Neural crest cell (in vitro differentiated cells): ENCODE data around the gene DNAJB8. TPM values are rescaled to one million over a fixed set of nuclear protein-coding genes. Genes with fewer than 3 reads are reported as not detected.

Experiments
- DNase-seq: peaks from one replicate; pipeline ENCODE4 v3.0.0; 2021; ENCODE audit warnings: low read depth, mixed read lengths, low spot score
- H3K27ac Mint-ChIP-seq: one replicate; pipeline ENCODE4 v1.8.0; 2021; ENCODE audit warnings: mild to moderate bottlenecking, mixed read lengths; ENCODE audit not compliant: unreplicated experiment
- H3K27me3 Mint-ChIP-seq: 2 replicates; pipeline ENCODE4 v1.8.0; 2021; ENCODE audit warnings: low read depth, mild to moderate bottlenecking, mixed read lengths
- H3K36me3 Mint-ChIP-seq: 2 replicates; pipeline ENCODE4 v1.8.0; 2021; ENCODE audit warnings: low read depth, mild to moderate bottlenecking, mixed read lengths
- H3K4me1 Mint-ChIP-seq: 2 replicates; pipeline ENCODE4 v1.8.0; 2021; ENCODE audit warnings: mixed read lengths
- H3K4me3 Mint-ChIP-seq: one replicate; pipeline ENCODE4 v1.8.0; 2021; ENCODE audit warnings: mild to moderate bottlenecking, mixed read lengths
- H3K9me3 Mint-ChIP-seq: 2 replicates; pipeline ENCODE4 v1.8.0; 2021; ENCODE audit warnings: mixed read lengths
- CTCF ChIP-seq: fragments of 200-600 bp; sonication (generic); conservative IDR thresholded peaks from 2 replicates; pipeline ENCODE4 v1.5.0; 2021; ENCODE audit warnings: antibody characterized with exemption, mild to moderate bottlenecking
- long read RNA-seq: library from polyadenylated mRNA; unstranded; transcript quantifications from one replicate; pipeline ENCODE4 v2.0.0, GENCODE V29; 2020
- total RNA-seq: library from RNA; stranded (reverse); gene quantifications from 2 replicates; pipeline ENCODE4 v1.2.1, GENCODE V29; 2021

DNAJB8 gene
- total RNA-seq, result not detected in 2 replicates
- long read RNA-seq, result 0 reads

- Mint-ChIP-seq H3K4me1 (no peaks in the 10 kb centered on the region), H3K27me3 (peaks cover 65% of the 10 kb centered on the region), H3K4me3 (no peak within 1 kb of the TSS), H3K9me3 (no peaks in the 10 kb centered on the region), H3K36me3 (no peaks in the 10 kb centered on the region), H3K27ac (no peak within 1 kb of the TSS)
- no peak for TF ChIP-seq CTCF
- DNase-seq, result no peak
These were observed at the start of gene DNAJB8 for GRCh38 chr3:128466840-128467541. DNAJB8 (minus strand) TSS chr3:128466890; CDS start chr3:128463245, 3,645 bp downstream.

DNA sequence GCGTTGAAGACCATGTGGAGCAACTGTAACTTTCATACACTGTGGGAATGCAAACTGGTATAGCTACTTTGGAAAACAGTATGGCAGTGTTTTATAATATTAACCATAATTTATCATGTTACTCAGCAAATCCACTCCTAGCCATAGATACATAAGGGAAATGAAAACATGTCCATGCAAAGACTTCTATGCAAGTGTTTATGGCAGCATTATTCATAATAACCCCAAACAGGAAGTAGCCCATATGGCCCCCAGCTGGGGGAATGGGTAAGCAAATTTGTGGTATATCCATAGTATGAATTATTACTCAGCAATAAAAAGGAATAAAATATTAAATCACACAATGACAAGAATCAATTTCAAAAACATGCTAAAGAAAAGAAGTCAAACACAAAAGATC, 49.3 kb upstream of the DNAJB8 start:
- peaks cover 76% of the 10 kb centered on the region for H3K27me3 Mint-ChIP-seq
- H3K9me3 Mint-ChIP-seq, result peaks cover 11% of the 10 kb centered on the region
- no peak overlapping the region for H3K27ac Mint-ChIP-seq
- no peaks in the 10 kb centered on the region for H3K4me1 Mint-ChIP-seq
- TF ChIP-seq CTCF, result no peak
- no peaks in the 10 kb centered on the region for H3K36me3 Mint-ChIP-seq
- H3K4me3 Mint-ChIP-seq, result no peak overlapping the region
- DNase-seq, result no peak

GRCh38 chr3:128508852-128509251, 42.2 kb upstream of the DNAJB8 start:
- Mint-ChIP-seq H3K36me3 (no peaks in the 10 kb centered on the region), H3K27ac (no peak overlapping the region), H3K27me3 (peaks cover 58% of the 10 kb centered on the region), H3K4me3 (no peak overlapping the region), H3K4me1 (no peaks in the 10 kb centered on the region), H3K9me3 (peaks cover 3% of the 10 kb centered on the region)
- DNase-seq, result no peak
- no peak for TF ChIP-seq CTCF

GRCh38 chr3:128506754-128507153, 40.1 kb upstream of the DNAJB8 start:
- H3K9me3 Mint-ChIP-seq, result no peaks in the 10 kb centered on the region
- H3K4me3 Mint-ChIP-seq, result no peak overlapping the region
- H3K36me3 Mint-ChIP-seq, result no peaks in the 10 kb centered on the region
- DNase-seq, result no peak
- peaks cover 63% of the 10 kb centered on the region for H3K27me3 Mint-ChIP-seq
- no peak for TF ChIP-seq CTCF
- H3K4me1 Mint-ChIP-seq, result no peaks in the 10 kb centered on the region
- no peak overlapping the region for H3K27ac Mint-ChIP-seq

GRCh38 chr3:128505771-128506170, 39.1 kb upstream of the DNAJB8 start:
- no peak for TF ChIP-seq CTCF
- H3K4me1 Mint-ChIP-seq, result no peaks in the 10 kb centered on the region
- H3K9me3 Mint-ChIP-seq, result no peaks in the 10 kb centered on the region
- no peak overlapping the region for H3K4me3 Mint-ChIP-seq
- peaks cover 67% of the 10 kb centered on the region for H3K27me3 Mint-ChIP-seq
- H3K27ac Mint-ChIP-seq, result no peak overlapping the region
- no peaks in the 10 kb centered on the region for H3K36me3 Mint-ChIP-seq
- no peak for DNase-seq
